ENCODE data around the gene OR1L6.

The OR1L6 gene, protein sequence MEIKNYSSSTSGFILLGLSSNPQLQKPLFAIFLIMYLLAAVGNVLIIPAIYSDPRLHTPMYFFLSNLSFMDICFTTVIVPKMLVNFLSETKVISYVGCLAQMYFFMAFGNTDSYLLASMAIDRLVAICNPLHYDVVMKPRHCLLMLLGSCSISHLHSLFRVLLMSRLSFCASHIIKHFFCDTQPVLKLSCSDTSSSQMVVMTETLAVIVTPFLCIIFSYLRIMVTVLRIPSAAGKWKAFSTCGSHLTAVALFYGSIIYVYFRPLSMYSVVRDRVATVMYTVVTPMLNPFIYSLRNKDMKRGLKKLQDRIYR

DNA sequence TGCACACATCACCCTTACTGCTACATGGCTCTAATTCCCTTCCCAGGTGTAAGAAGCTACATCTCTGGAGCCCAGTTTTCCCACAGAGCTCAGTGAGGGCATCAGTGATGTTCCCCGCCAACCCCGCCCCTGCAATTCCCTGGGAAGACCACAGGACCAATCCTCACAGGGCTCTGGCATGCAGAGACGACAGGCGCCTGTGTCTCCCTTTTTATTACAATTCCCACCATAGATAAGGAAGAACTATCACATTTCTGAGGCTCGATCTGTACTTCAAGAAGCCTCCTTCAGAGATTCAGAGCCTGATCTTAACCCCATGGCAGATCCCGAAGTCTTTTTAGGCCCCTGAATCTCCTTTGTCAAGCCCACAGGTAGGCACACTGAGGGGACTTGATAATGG is at the start of gene OR1L6:
Gene OR1L6 (plus strand): TSS at position 301 of the 400 bp plus-strand sequence. CDS start 7,545 bp downstream, outside the sequence.
- no peak for DNase-seq (ENCODE audit: low read depth)

DNA sequence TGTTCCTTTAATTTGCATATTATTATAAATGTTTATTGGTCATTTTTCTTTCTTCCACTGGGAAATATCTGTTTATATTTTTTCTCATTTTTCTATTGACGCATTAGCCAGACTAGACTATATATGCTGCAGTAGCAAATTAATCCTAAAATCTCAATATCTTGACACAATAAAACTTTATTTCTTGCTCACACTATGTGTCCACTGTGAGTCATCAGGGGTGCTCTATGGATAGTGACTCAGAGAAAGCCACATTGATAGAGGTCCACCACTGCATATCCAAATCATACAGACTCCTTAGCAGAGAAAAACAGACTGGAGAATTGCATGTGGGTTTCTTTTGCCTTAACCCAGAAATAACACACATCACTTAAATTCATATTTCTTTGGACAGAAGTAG is 46.4 kb upstream of the OR1L6 start:
- DNase-seq (ENCODE audit: low read depth), result peak; percentile 57

DNA sequence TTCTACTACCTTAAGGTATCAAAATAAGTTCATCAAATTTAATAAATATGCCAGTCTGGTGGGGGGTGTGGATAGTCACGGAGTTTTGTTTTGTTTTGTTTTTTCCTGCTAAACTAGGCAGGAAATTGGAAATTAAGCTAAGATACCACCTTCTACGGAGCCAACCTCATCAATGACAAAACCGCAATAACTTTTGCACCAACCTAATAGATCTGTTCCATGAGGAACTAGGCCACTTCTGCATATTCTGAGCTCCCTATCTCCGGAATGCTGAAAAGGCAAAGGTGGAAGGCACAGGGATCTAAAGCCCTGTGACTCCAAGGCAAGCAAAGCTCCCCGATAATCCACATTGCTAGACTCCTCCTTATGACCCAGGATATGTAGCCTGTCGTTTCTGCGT is 24.1 kb upstream of the OR1L6 start:
- DNase-seq (ENCODE audit: low read depth), result no peak

DNA sequence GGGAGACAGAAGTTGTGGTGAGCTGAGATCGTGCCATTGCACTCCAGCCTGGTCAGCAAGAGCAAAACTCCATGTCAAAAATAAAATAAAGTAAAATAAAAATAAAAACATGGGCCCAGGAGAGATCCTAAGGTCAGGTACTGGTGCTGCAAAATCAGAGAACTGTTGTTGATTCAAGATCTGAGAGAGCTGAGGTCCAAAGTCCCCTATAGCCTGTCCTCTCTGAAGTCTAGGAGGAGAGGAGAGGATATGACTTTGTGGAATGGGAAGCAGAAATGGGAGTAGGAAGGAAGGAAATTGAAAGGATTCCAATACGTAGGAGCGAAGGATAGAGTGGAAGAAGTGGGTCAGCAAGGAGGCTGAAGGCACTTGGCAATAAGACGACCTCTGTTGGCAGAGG is 22.9 kb upstream of the OR1L6 start:
- no peak for DNase-seq (ENCODE audit: low read depth)

DNA sequence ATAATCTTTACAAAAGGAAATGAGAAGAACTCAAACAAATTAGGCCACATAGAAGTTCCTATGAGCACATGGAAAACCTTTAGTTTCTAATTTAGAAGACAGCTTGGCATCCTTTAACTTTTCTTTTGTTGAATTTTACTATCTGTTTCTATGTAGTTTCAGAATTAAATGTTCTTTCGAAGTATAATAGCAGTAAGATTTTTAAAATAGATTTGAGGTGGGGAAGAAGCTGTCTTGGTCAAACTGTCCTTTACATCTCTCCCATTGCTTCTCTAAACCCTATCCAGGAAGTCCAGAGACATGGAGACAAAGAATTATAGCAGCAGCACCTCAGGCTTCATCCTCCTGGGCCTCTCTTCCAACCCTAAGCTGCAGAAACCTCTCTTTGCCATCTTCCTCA is 18.4 kb upstream of the OR1L6 start, which contains the start of gene OR1L4:
Gene OR1L4 (plus strand): TSS at position 301 of the 400 bp plus-strand sequence. CDS start 0 bp downstream, at position 301.
- no peak for DNase-seq (ENCODE audit: low read depth)

DNA sequence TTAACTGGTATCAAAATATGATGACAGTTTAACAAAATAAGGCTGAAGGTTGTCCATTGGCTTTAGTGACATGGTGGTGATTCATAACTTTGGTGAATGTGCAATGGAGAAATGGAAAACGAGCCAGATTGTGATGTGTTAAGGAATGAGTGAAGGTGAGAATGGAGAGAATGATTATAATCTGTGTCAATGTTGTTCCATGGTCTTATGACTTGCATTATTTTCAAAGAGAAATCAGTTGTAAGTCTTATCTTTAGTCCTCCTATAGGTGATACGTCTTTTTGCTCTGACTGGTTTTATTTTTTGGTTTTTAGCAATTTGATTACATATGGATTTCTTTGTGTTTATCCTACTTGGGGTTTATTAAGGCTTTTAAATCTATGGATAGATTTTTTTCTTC is 12.7 kb downstream of the OR1L6 start:
- no peak for DNase-seq (ENCODE audit: low read depth)

DNA sequence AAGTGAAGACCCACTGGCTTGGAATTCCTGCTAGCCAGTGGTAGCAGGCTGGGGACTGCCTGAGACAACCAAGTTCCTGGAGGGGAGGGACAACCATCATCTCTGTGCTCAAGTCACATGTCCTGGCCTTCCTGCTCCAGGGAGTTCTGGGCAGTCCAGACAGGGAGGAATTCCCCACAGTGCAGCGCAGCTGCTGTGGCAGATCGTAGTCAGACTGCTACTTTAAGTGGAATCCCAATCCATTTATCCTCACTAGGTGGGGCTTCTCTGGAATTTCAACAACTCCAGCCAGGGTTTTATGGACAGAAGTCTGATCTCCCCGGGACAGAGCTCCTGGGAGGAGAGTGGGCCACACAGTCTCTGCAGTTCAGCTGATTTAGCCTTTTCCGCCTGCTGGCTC is 25.7 kb downstream of the OR1L6 start:
- no peak for DNase-seq (ENCODE audit: low read depth)

DNA sequence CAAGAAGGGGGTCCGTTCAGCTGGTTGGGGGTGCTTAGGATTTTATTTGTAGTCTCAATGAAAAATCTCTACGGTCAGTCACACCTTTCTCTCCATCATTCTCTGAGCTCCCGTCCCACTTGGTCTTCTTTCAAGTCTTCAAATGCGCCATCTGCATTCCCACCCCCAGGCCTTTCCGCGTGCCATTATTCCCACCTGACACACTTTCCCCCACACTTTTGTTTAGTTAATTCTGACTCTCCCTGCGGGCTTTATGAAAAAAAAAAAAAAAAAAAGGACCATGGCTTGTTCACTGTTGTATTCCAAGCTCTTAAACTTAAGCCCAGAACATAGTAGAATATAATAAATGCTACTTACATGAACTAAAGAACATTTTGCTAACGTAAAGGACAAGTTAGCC is 34.9 kb downstream of the OR1L6 start:
- DNase-seq (ENCODE audit: low read depth), result no peak

DNA sequence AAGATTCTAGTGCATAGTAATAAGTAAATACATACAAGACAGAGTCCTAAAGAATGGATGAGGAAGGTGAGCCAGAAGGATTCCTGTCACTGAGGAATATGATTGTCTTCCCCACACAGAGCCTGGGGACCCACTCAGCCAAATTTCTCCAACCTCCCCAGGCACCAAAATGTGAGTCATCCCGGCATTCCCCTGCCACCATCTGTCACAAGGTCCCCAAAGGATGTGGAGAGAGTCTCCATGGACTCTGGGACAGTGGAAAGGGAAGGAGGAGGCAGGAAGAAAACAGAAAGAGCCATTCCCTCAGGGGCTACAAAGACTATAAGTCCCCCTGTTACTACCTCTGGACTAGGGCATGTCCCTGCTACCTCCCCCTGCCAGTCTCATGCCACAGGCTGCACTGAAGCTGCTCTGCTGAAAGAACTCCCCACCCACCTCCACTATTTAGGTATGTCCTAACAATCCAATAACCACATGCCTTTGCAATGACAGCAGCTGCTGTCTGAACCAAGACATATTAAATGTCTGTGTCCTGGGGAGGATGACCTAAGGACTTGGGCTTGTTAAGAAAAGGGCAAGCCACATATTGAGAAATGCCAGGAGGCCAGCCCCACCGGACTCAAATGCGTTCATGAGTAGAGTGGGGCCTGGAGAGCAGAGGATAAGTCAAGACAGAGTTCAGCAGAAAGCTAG is 36.0 kb downstream of the OR1L6 start:
- DNase-seq (ENCODE audit: low read depth), result peak; percentile 47

DNA sequence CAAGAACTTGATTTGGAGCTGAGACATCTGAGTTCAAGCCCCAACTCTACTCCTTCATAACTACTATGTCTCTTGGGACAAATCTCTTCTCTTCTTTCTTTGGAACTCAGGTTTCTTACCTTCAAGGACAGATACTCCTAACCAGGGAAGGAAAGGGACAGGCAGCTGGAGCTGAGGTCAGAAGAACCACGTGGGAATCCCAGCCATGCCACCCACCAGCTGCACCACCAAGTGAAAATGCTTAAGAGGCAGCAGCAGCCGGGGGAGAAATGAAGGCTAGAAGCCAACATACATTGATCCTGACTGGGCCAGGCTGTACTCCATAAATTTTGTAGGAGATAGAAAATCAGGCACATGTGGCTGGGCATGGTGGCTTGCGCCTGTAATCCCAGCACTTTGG is 37.1 kb downstream of the OR1L6 start:
- DNase-seq (ENCODE audit: low read depth), result no peak

DNA sequence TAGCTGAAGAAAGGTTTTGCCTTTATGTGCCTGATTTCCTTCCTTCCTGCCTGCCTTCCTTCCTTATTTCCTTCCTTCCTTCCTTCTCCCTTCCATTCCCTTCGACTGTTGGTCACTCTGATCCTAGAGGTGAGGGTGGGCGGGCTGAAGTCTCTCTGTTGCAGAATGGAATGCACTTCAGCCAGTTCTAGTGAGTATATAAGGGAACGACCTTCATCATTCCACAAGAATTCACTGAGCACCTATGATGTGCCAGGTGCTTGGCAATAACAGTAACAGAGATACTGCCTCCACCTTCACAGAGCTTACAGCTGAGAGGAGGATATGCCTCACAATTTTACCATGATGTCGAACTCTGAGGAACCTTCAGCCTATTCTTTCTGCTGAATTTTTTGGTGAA is 37.9 kb downstream of the OR1L6 start:
- DNase-seq (ENCODE audit: low read depth), result no peak

DNA sequence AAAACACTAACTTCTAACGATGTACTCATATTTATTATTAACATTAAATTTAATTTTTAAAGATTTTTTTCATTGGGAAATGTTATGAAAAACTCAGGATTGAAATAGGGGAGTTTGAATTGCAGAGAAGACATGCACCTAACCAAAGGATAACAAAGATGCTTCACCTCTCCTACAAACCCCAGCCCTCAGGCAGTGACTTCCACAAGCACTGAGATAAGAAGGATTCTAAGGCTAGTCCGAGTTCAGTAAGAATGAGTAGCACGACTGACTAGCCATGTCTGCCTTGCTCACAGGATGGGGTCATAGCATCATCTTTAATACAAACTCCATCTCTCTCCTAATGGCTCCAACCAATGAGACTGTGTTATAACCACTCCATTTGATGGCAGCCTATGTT is 39.6 kb downstream of the OR1L6 start:
- no peak for DNase-seq (ENCODE audit: low read depth)

DNA sequence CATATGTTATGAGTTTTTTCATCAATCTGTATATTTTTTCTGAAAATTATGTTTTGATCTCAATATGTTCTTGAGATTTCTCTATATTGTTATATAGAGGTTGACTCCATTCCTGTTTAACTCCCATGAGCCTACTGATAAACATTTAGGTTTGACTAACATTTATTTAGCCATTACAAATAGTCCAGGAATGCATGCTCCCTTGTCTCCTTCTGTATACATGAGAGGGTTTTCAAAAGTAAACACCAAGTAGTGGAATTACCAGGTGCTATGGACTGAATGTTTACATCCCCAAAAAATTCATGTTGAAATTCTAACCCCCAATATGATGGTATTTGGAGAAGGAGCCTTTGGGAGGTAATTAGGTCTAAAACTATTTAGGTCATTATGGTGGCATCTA is 43.2 kb downstream of the OR1L6 start:
- no peak for DNase-seq (ENCODE audit: low read depth)

DNA sequence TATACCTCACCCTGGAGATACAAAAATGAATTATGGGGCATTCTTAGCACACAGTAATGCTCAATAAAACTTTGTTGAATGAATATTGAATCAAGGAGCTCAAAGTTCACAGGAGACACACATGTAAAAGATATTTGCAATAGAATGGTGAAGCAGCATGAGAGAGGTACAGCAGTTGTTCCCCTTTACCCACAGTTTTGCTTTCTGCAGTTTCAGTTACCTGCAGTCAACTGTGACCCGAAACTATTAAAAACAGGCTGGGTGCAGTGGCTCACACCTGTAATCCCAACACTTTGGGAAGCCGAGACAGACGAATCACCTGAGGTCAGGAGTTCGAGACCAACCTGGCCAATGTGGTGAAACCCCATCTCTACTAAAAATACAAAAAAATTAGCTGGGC is 44.2 kb downstream of the OR1L6 start:
- no peak for DNase-seq (ENCODE audit: low read depth)

DNA sequence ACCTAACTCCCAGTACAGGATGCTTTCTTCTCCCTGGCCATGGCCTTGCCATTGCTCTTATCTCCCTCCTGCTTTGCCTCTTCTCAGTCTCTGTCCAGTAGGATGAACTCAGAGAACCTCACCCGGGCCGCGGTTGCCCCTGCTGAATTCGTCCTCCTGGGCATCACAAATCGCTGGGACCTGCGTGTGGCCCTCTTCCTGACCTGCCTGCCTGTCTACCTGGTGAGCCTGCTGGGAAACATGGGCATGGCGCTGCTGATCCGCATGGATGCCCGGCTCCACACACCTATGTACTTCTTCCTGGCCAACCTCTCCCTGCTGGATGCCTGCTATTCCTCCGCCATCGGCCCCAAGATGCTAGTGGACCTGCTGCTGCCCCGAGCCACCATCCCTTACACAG is 46.7 kb downstream of the OR1L6 start, which contains the start of gene OR5C1:
Gene OR5C1 (plus strand): TSS at position 103 of the 400 bp plus-strand sequence. CDS start 0 bp downstream, at position 103.
- DNase-seq (ENCODE audit: low read depth), result no peak

DNA sequence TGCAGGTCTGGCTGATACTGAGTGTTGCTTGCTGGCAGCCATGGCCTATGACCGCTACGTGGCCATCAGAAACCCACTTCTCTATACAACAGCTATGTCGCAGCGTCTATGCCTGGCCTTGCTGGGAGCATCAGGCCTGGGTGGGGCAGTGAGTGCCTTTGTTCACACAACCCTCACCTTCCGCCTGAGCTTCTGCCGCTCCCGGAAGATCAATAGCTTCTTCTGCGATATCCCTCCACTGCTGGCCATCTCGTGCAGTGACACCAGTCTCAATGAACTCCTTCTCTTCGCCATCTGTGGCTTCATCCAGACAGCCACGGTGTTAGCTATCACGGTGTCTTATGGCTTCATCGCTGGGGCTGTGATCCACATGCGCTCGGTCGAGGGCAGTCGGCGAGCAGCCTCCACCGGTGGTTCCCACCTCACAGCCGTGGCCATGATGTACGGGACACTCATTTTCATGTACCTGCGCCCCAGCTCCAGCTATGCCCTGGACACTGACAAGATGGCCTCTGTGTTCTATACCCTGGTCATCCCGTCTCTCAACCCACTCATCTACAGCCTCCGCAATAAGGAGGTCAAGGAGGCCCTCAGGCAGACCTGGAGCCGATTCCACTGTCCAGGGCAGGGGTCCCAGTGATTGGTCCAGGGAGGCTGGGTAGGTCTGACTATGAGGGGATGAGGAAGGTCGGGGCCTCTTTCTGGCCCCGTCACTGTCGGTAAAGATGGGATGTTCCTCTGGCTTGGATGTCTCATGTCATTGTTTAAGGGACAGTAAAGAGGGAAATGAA is 47.3 kb downstream of the OR1L6 start:
- no peak for DNase-seq (ENCODE audit: low read depth)

DNA sequence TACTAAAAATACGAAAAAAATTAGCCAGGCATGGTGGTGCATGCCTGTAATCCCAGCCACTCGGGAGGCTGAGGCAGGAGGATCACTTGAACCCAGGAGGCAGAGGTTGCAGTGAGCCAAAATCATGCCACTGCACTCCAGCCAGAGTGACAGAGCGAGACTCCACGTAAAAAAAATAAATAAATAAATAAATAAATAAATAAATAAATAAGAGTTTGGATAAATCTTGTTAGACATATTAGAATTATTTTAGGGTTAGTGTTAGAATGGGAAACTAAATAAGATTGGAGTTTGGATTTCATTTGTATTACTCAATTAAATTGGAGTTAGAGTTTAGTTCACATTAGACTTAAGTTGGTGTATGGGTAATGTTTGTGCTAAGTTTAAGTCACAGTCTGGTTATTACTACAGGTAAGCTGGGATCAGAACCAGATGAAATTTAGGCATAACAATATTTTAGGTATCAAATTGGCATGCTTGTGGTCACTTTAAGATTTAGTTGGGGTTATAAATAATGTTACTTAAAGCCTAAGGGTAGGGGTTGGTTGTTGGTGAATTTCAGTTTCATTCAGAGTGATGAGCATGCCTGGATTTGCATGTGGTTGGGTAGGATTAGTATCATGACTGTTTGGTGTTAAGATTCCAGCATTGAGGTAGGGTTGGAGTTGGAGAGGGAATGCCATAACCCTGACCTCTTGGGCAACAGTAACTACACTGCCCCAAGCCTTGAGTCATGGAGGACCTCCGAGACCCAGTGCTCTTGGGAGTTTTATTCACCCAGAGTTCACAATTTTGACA is 50.0 kb downstream of the OR1L6 start:
- DNase-seq (ENCODE audit: low read depth), result no peak

DNA sequence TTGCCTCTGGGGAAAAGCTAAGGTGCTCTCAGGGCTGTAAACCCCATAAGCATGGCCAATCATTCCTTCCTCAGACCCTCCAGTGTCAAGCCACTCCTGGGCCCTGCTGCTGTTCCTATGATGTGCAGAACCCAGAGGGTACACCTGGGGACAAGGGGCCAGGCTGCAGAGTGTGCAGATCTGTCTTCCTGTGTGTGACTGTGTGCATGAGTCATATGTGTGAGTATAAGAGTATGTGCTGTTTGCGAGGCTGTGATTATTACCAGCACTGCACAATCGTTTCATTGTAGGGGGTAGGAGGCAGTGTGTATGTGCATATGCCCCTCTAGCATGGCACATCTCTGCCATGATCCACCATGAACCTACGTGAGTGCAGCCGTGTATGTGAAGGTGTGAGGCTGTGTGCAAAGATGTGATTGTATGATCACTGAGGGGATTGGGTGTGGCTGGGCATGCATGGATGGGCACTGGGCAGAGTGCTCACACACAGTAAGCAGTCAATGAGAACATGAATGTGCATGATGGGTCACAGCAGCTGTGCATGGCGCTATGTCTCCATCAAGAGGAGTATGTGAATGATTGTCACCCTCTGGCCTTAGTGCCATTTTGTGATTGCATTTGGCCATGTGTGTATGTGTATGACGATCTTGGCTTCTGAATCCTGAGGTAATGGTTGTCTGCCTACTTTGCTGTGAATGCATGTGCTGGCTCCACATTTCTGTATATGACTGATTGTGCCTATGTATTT is 55.4 kb downstream of the OR1L6 start:
- DNase-seq (ENCODE audit: low read depth), result peak; percentile 28

Data from ELR (cell line).